Measurements from ENCODE around the gene TIPRL. TPM values are rescaled to one million over a fixed set of nuclear protein-coding genes. Genes with fewer than 3 reads are reported as not detected.

The TIPRL gene
- polyA plus RNA-seq, 2 of the 4 experiments (the other 2 are of a cell fraction) = 31.6 to 70.7 TPM

- CTCF ChIA-PET = interaction anchor here (1.6 kb wide), 1 partner anchor 14 kb away, joined by 4 read pairs; no protein-coding TSS in a partner anchor
- no peak for ATAC-seq
- no peak for FAIRE-seq
- peaks cover 12% of the 10 kb centered on the region for H3K4me1 ChIP-seq
- peaks cover 6% of the 10 kb centered on the region; the same call in 2 of the 3 replicates for H3K9me3 ChIP-seq
- no peak overlapping the region for H3K27ac ChIP-seq
- DNase-seq (ENCODE audit: low read depth in 1 of 2, low spot score in 1 of 2) = no peak
- POLR2A ChIA-PET = no interaction called here
- no peak overlapping the region for H3K4me2 ChIP-seq
- H3K4me3 ChIP-seq = no peak overlapping the region
- TF ChIP-seq NFE2L2 (conservative IDR thresholded peaks at IDR 0.05; ENCODE audit: low read length) = no peak
- TF ChIP-seq MAZ (IDR thresholded peaks at IDR 0.05; ENCODE audit: borderline replicate concordance, low read depth, low read length) = no peak
- 70% methylated on average over 2 of the region's 2 CpGs for WGBS (ENCODE audit: missing lambda C conversion rate)
These were observed 42.5 kb downstream of the TIPRL start for GRCh38 chr1:168221275-168221674.

DNA sequence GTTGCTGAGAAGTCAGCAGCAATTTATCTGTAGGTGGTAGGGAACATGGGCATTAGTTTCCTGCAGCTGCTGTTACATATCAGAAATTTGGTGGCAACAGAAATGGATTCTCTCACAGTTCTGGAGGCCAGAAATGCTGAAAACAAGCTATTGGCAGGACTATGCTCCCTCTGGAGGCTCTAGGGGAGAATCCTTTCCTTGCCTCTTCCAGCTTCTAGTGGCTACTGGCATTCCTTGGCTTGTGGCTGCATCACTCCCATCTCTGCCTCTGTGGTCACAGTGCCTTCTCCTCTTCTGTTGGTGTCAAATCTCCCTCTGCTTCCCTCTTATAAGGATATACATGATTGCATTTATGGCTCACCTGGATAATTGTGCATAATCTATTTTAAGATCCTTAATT lies 44.5 kb downstream of the TIPRL start:
- FAIRE-seq = no peak
- TF ChIP-seq NR3C1 (IDR thresholded peaks at IDR 0.05) (no peak), ZC3H11A (IDR thresholded peaks at IDR 0.05) (no peak), NPAS2 (CRISPR knock-in tag; IDR thresholded peaks at IDR 0.05; ENCODE audit: borderline replicate concordance) (no peak), GATA3 (IDR thresholded peaks at IDR 0.05; ENCODE audit: borderline replicate concordance) (no peak), KDM1A (IDR thresholded peaks at IDR 0.05; ENCODE audit: low read depth) (no peak), MAZ (IDR thresholded peaks at IDR 0.05; ENCODE audit: borderline replicate concordance, low read depth, low read length) (no peak), POLR2A (IDR thresholded peaks at IDR 0.05; ENCODE audit: low read length) (no peak), RFX5 (IDR thresholded peaks at IDR 0.05) (no peak), HOXB5 (CRISPR knock-in tag; IDR thresholded peaks at IDR 0.05) (no peak)
- TF ChIP-seq, protein P1, sequence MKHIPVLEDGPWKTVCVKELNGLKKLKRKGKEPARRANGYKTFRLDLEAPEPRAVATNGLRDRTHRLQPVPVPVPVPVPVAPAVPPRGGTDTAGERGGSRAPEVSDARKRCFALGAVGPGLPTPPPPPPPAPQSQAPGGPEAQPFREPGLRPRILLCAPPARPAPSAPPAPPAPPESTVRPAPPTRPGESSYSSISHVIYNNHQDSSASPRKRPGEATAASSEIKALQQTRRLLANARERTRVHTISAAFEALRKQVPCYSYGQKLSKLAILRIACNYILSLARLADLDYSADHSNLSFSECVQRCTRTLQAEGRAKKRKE (CRISPR knock-in tag; IDR thresholded peaks at IDR 0.05; ENCODE audit: low read depth) = no peak
- Histone ChIP-seq H3K4me2 (no peak overlapping the region), H3K4me1 (peaks cover 26% of the 10 kb centered on the region), H3K4me3 (no peak overlapping the region), H3K9me3 (peaks cover 6% of the 10 kb centered on the region; the same call in 2 of the 3 replicates), H3K27ac (no peak overlapping the region)
- ATAC-seq = no peak
- no peak for DNase-seq (ENCODE audit: low read depth in 1 of 2, low spot score in 1 of 2)
- POLR2A ChIA-PET = no interaction called here
- CTCF ChIA-PET = no interaction called here

GRCh38 chr1:168223681-168224540 lies 45.1 kb downstream of the TIPRL start:
- peaks cover 32% of the 10 kb centered on the region for H3K4me1 ChIP-seq
- H3K27ac ChIP-seq = no peak overlapping the region
- DNase-seq (ENCODE audit: low read depth in 1 of 2, low spot score in 1 of 2) (no peak), ATAC-seq (no peak), FAIRE-seq (no peak)
- peak overlapping the region; percentile 93; the same call in 2 of the 3 replicates for H3K4me2 ChIP-seq
- CTCF ChIA-PET = interaction anchor here (1.2 to 2.7 kb wide), 3 partner anchors 12 to 119 kb away, joined by 3 to 10 read pairs (median 7); partner anchors contain the start of gene TIPRL
- H3K4me3 ChIP-seq = no peak overlapping the region
- H3K9me3 ChIP-seq = peaks cover 6% of the 10 kb centered on the region; the same call in 2 of the 3 replicates
- TF ChIP-seq EHMT2 (IDR thresholded peaks at IDR 0.05; ENCODE audit: low read depth) (no peak), CEBPB (IDR thresholded peaks at IDR 0.05) (peak; percentile 47 to 74; a peak in 3 of 4 replicates), PHF8 (IDR thresholded peaks at IDR 0.05; ENCODE audit: borderline replicate concordance, low read depth) (no peak), GATA3 (IDR thresholded peaks at IDR 0.05; ENCODE audit: borderline replicate concordance) (no peak), MAFK (IDR thresholded peaks at IDR 0.05; ENCODE audit: partially characterized antibody) (no peak), RARB (CRISPR knock-in tag; IDR thresholded peaks at IDR 0.05) (no peak), CHD4 (IDR thresholded peaks at IDR 0.05; ENCODE audit: borderline replicate concordance) (no peak), HDAC2 (IDR thresholded peaks at IDR 0.05) (no peak), FOSL2 (IDR thresholded peaks at IDR 0.05) (no peak), FOSL2 (CRISPR knock-in tag; IDR thresholded peaks at IDR 0.05) (0 out of 2 replicates have a peak, but pooled peaks have one; percentile 6), REST (IDR thresholded peaks at IDR 0.05) (no peak), BHLHE40 (IDR thresholded peaks at IDR 0.05; ENCODE audit: low read depth, low read length) (no peak), KDM5A (IDR thresholded peaks at IDR 0.05) (no peak), CBX8 (IDR thresholded peaks at IDR 0.05) (no peak), NFE2L2 (conservative IDR thresholded peaks at IDR 0.05; ENCODE audit: low read length) (no peak), MAZ (IDR thresholded peaks at IDR 0.05; ENCODE audit: borderline replicate concordance, low read depth, low read length) (no peak)
- TF ChIP-seq, protein P2, sequence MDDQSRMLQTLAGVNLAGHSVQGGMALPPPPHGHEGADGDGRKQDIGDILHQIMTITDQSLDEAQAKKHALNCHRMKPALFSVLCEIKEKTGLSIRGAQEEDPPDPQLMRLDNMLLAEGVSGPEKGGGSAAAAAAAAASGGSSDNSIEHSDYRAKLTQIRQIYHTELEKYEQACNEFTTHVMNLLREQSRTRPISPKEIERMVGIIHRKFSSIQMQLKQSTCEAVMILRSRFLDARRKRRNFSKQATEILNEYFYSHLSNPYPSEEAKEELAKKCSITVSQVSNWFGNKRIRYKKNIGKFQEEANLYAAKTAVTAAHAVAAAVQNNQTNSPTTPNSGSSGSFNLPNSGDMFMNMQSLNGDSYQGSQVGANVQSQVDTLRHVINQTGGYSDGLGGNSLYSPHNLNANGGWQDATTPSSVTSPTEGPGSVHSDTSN (IDR thresholded peaks at IDR 0.05) = no peak
- POLR2A ChIA-PET = no interaction called here

Measured in A549 (cell line).